Measurements from ENCODE around the gene NDUFS5.
"Not testable (repeated sequence)": the region's sequence is repeated elsewhere in the genome, so short reads cannot be mapped to it uniquely, and the experiment has no call there.

The NDUFS5 gene

DNA sequence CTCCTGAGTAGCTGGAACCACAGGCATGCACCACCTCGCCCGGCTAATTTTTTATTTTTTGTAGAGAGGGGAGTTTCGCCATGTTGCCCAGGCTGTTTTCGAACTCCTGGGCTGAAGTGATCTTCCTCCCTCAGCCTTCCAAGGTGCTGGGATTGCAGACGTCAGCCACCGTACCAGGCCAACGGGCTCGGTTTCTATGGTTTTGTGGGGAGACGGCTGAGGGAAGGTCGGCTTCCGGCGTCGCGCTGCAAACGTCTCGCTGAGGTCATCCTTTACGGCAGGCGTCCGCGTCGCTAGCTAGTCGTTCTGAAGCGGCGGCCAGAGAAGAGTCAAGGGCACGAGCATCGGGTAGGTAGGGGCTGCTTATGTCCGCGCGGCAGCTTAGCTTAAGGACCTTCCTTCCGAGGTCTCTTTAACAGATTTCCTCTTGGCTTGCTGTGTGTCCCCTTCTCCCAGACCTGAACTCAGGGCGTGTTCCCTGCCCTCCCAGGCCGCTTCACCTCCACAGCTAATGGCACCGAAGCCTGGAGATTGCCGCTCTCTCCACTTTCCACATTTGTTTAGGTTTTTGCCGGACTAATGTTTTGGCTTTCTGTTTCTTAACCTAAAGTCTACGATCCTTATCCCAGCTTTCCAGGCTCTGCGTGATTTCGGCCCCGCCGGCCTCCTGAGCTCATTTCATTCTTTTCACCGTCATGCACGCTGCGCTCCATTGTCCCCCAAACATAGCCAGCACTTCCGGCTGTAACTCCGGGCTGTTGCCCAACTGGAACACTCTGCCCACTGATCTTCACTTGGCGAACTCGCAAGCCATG is at the start of gene NDUFS5:
Gene NDUFS5, plus strand, starts transcription at position 300 of the 815 bp plus-strand sequence. CDS start 2,375 bp downstream, outside the sequence.
- DNase-seq (ENCODE audit: low spot score) = peak; percentile 85

DNA sequence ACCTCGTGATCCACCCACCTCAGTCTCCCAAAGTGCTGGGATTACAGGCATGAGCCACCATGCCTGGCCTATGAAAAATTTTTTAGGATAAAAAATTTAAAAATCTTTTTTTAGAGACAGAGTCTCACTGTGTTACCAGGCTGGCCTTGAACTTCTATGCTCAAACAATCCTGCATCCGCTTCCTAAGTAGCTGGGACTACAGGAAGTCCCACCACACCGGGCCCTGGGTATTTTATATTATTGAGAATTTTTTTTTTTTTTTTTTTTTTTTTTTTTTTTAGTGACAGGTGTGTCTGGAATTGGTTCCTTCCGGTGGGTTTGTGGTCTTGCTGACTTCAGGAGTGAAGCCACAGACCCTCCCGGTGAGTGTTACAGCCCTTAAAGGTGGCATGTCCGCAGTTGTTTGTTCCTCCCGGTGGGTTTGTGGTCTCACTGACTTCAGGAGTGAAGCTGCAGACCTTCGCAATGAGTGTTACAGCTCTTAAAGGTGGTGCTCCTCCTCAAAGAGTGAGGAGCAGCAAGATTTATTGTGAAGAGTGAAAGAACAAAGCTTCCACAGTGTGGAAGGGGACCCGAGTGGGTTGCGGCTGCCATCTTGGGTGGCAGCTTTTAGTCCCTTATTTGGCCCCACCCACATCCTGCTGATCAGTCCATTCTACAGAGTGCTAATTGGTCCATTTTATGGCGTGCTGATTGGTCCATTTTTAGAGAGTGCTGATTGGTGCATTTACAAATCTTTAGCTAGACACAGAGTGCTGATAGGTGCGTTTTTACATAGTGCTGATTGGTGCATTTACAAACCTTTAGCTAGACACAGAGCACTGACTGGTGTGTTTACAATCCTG is 48.5 kb upstream of the NDUFS5 start:
- DNase-seq (ENCODE audit: low spot score) = not testable (repeated sequence)

DNA sequence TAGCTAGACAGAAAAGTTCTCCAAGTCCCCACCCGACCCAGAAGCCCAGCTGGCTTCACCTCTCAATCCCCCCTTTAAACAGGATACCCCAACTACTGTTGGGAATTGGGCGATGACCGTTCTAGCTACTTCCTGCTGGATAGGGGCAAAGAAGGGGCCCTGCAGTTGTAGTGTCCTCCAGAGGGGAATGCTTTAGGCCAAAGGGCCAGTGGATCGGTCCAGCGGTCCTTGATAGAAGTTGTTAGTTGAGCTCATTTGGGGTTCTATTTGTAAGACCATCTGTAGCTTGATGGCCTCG is 48.0 kb upstream of the NDUFS5 start:
- not testable (repeated sequence) for DNase-seq (ENCODE audit: low spot score)

DNA sequence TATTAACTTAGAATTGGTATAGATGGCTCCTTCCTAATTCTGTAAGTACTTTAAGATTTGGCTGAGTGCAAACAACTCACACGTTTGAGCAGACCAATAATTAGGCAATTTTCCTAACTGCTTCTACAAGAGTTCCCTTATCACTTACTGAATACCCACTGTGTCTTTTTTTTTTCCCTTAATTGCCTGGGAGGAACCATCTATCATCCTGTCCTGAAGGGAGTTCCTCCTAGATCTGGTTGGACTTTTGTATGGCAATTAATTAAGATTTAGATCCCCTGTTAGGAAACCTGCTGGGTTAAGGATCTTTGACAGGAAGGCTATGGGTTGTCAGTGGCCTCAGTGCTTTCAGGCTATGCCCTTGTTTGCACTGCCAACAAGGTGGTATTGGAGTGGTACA is 46.8 kb upstream of the NDUFS5 start:
- not testable (repeated sequence) for DNase-seq (ENCODE audit: low spot score)

DNA sequence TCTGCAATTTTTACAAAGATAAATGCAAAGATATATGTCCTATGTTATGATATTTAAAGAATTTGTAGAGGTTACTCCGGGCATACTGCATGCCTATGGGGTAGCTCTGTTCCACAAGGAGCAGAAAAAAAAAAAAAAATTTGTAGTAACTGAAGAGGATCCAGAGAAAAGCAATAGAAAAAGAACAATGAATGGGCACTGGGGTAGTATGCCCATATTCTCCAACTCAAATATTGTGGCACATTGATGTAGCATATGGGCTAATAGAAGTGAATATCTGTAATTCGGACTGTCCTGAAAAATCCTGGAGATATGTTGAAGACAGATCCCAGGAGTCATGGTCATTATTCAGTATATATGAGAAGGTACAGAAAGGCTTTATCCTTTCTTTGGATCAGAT is 36.2 kb upstream of the NDUFS5 start:
- DNase-seq (ENCODE audit: low spot score) = no peak

DNA sequence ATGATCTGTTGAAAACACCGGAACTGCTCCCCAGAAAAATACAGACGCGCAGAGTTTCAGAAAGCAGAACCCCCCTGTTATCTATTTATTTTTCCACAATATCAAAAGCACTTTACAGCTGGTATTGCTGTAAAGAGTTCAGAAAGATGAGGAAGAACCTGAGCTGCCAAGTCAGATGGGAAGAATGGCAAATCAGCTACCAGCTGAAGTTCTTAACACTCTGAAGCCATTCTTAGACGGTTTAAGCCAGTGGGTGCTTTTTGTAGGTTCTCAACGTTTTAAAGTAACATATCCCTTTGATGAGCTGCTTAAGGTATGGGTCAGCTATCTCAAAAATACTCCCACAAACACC is 35.8 kb upstream of the NDUFS5 start:
- DNase-seq (ENCODE audit: low spot score) = no peak

DNA sequence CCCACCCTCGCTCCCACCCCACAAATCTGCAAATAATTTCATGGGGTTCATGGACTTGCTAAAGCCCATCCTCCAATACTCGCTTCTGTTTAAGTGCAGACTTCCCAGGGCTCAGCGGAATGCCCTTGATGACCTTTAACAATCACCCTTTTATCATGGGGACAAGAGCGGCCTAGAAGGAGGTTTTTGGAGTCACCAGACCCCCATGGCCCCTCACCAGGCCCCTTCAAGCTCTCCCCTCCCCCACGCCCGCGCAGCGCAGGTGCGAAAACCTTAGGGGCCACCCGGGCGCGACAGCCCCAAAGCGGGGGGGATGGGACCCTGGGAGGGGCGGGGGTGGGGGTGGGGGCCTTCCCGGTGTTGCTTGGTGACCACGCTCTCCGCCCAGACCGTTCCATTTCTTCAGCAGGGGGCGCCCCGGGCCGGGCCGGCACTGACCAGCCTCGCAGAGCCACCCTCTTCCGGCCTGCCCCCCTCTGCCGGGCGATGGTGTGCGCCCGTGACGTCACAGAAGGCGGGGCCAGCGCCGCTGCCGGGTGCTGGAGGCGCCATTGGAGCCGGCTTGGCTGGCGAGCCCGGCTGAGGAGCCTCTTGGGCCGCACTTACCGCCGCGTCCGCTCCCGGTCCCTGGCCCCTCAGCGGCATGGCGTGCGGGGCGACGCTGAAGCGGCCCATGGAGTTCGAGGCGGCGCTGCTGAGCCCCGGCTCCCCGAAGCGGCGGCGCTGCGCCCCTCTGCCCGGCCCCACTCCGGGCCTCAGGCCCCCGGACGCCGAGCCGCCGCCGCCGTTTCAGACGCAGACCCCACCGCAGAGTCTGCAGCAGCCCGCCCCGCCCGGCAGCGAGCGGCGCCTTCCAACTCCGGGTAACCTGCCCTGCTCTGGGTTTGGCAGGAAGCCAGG is 35.2 kb upstream of the NDUFS5 start, which contains the start of gene AKIRIN1:
Gene AKIRIN1, plus strand, starts transcription at position 539 of the 900 bp plus-strand sequence. Its CDS starts 105 bp downstream, at position 644.
- DNase-seq (ENCODE audit: low spot score) = peak; percentile 98

DNA sequence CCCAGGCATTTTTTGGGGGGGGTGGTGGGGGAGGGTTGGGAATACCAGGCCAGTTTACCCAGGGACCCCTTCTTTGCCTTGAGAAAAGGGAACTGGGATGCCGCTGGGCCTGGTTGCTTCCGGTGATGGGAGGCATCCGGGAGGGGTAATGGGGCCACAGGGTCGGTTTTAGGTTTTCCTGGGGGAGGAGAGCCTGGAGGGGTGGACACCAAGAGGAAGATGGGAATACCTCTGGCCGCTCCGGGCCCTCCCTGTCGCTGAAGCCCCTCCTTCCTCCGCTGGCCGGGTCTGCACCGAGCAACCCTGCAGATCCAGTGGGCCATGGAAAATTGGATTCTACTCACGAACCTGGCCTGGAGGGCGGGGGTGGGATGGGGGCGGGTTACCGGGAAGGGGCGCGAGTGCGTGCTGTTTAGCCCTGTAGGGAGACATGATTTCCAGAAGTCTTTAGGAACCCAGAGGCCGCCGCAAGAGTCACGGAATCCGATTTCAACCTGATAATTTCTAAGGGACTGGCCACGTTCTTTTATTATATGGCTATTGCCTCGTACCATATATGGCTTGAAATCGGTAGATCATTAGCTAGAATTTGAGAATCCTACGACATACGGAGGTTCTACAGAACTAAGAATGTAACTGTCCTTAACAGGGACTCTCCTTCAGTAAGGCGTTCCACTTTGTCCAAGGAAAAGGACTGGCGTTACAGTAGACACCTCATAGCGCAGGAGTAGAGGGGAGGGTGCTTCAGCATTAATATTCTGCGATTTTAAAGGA is 34.3 kb upstream of the NDUFS5 start:
- peak; percentile 28 for DNase-seq (ENCODE audit: low spot score)

DNA sequence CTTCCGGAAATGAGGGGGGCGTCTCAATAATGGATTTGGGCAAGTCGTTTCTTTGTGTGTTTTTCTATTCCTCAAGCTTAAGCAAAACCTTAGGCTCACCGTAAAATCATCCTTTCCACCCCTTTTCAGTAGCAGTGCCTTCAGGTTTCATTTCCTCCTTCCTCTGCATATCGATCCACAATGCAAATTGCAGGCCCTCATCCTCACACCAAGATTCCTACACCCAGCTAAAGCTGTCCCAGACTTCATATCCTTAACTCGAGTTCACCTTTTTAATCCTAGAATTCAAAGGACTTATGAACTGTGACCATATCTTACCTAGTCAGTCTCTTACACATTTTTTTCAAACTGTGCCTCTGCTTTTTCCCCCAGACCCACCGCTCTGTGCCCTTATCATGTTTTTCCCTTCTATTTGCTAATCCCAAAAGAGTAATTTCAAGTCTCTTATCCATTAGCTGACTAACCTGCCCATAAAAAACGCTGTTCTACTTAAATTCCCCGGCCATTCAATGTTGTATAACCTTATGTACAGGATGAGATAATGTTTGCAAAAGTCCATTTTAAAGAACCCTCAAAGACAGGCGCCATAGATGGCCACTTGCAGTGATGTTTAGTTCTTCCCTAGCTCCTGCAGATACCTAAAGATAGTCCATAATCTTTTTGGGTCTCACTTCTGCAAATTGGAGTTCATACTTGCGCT is 33.6 kb upstream of the NDUFS5 start:
- no peak for DNase-seq (ENCODE audit: low spot score)

DNA sequence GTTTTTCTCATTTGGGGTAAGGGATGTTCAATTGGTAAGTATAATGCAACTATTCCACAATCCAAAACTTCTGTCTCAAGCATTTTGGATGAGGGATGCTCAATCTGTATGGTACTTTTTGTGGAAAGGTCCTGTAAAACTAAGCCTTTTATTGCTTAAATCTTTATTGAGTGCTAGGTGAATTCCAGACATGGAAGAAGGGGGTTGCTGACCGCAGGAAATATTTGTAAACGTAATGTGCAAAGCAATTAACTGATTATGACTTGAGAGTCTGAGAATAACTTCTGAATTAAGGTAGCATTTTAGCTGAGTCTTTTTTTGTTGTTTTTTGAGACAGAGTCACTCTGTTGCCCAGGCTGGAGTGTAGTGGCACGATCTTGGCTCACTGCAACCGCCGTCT is 32.0 kb upstream of the NDUFS5 start:
- no peak for DNase-seq (ENCODE audit: low spot score)

DNA sequence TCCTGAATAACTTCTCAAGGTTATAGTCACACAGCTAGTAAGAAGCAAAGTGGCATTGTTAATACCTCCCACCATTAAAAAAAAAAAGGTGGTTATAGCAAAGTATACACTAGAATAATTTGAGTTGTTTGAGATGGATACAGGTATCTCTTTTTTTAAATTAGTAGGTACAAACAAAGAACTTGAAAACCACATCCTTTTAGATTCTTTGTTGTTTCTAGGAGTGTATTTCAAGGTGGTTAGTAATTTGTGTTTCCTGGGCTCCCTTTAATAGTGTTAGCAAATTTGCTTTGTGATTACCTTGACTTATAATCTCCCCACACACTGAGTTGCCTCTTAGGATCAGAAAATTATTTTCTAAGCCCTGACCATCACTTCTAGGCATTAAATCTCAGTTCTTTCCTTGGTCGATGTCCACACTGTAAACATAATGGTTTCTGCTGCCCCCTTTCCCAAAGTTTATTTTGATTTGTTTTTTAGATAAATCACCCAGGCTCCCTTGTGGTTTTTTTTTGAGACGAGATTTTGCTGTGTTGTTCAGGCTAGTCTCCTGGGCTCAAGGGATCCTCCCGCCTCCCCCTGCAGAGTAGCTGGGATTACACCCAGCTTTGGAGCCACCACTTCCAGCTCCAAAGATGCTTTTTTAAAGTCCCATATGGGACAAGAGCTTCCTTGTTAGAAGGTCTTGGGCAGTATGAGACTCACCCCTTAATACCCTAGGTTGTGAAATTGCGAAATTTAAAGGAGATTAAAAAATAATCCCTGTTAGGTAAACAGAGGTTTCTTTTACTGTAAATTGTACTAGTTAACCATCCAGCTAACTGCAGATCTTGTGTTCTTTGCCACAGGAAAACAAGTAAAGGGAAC is 28.9 kb upstream of the NDUFS5 start:
- DNase-seq (ENCODE audit: low spot score) = peak; percentile 43

DNA sequence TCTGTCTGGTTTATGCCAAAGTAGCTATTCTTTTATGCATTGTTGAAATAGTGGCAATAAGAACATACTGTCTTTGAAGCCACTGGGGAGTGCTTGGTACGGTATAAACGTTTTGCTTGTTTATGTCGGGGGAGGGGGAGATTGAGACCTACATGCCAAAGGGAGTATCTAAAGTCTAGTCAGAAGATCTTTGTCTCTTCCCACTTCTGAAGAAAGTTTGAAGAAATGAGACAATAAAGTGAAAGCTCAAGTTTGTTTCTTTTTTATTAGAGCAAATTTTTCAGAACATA is 28.3 kb upstream of the NDUFS5 start:
- DNase-seq (ENCODE audit: low spot score) = peak; percentile 59

DNA sequence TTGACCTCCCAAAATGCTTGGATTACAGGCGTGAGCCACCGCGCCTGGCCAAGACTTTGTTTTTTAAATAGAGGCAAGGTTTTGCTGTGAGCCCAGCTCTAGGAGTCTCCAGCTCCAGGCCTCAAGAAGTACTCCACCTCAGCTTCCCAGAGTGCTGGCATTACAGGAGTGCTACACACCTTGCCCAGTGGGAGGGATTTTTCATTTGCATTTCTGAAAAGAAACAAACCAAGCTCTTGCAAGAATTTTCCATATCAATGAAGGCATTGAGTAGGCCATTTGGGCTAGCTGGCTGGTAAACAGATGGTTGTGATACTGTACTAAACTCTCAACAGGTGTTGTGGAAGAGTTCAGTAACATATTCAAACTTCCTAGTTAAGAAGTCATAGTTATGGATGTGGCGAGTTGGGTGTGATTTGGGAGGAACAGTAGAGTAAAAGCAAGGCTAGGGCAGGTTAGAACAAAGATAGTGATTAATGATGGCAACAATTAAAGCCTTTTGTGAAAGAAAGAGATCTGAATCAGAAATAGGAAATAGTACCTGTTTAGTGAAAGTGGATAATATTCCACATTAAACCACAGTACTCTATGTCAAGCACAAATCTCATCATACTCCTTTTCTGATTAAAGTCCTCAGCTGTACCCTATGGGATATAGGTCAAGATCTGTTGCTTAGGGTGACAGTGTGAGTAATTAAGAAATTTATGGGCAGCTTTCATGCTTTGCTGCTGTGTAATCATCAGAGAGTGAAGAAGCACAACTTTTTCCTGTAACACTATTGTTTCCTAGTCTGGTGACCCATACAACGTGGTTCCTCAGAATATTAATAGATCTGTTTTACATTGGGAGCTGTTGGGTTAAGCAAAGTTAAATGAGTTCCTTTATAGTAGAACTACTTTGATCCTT is 24.4 kb upstream of the NDUFS5 start:
- DNase-seq (ENCODE audit: low spot score) = no peak

DNA sequence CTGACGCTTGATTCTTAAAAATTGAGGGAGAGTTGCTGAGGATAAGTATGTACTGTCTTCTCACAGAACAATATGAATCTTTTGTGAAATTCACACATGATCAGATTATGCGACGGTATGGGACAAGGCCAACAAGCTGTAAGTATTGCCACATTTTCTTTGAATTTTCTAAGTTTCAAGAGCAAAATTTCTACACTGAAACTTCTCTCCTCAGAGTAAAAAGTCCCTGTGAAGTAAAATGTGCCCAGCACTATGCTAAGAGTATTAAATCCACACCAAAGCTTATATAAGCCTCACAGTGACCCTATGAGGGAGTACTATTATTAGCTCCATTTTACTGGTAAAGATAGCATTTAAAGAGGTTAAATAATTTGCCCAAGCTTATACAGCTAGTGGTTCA is 22.9 kb upstream of the NDUFS5 start:
- no peak for DNase-seq (ENCODE audit: low spot score)

DNA sequence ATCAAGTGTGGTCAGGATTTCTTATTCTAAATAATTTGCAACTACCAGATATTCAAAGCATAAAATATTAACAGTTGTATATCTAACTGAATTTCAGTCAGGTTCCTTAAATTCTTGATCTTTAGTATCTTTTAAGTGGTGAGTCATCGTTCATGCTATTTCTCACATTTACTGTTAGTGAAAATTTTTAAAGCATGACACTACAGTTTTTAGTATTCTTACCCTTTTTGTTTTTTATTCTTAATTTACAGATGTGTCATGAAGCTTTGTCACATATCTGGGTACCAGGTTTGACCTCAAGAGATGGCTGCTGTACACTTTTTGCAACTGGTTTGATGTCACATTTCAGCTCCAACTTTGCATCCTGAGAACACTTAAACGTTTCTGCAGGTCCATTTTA is 22.4 kb upstream of the NDUFS5 start:
- DNase-seq (ENCODE audit: low spot score) = no peak

DNA sequence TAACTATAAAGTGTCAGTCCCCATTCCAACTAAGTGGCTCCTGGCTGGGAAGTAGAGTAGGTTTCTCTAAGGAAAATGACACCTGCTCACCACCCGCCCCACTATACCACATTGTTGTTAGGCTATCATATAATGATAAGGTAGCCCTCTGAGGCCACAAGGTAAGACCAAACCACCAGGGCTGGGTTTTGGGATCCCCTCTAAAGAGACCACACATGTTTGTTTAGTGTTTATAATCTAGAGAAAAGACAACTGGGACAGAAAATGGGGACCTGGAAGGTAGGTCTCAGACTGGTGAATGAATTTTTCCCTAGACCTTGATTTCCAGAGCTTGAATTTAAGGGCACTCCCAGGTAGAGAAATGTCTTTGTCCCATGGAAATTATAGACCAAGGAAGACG is 19.9 kb upstream of the NDUFS5 start:
- no peak for DNase-seq (ENCODE audit: low spot score)

DNA sequence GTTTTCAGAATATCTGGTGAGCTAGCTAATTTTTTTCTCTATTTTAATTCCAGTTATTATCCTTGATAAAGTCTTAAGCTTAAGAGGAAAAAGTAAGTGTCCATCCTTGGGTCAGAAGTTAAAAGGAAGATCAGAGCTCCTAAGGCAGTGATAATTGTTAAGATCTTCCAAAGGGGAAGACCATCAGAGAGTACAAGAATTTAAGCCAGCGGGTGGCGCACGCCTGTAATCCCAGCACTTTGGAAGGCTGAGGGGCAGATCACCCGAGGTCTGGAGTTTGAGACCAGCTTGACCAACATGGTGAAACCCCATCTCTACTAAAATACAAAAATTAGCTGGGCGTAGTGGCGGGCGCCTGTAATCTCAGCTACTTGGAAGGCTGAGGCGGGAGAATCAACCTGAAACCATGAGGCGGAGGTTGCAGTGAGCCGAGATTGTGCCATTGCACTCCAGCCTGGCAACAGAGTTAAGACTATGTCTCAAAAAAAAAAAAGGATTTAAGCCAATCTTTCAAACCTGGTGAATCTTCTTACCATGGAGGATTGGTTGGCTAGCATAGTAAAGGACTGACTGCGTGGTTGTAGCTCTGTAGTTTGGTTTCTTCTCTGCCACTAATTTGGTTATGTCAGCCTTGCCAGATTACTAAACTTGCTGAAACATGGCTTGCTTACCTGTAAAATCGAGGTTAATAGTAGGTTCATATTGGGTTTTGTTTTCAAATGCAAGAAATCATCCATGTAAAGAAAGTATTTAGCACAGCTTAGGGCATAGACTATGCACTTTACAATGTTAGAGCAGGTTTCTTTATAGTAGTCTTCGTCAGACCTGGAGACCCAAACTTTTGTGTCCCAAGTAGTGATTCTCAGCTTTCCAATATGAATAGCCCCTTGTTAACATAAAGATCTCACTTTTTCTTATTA is 19.2 kb upstream of the NDUFS5 start:
- DNase-seq (ENCODE audit: low spot score) = no peak

DNA sequence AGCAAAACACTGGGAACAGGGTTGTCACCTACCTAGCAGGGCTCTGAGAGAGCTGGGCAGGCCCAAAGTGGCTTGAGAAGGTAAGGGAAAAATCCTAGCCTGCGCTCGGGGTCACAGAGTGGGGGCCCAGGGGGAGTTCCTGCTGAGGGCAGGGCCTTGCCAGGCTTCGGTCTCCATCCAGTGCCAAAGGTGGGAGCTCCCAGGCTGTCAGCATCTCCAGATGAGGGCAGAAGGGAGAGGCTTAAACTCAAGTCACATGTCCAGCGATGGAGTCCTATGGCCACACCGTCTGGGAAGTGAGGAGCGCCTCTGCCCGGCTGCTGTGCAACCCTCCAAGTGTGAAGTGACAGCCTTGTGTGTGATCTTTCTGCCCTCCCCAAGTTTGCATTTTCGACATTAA is 11.2 kb upstream of the NDUFS5 start:
- DNase-seq (ENCODE audit: low spot score) = not testable (repeated sequence)

Measured in globus pallidus (tissue), 1 donor.